Stimulated activated naive B cell treated with anti-CD40 and anti-IgM and Interleukin-4, amounts not matched to agents 10 μg/mL and 1 μg/mL and 100 μg/mL, for 72 hours (primary cell): Measurements from ENCODE around the gene ETS2.
A peak's percentile ranks its signal among the peaks of the same experiment; 100 is the strongest.

Experiments used
- ATAC-seq, 2 donors: fragments of 150-1000 bp; cut with Tn5 transposase; replicated peaks; 2 replicates each; pipeline ENCODE4 v1.10.0; 2021; ENCODE audit warnings: moderate library complexity in 1 of 2
- DNase-seq: peaks from one replicate; pipeline ENCODE4 v3.0.0; 2021
- H3K27ac Mint-ChIP-seq: one replicate; pipeline ENCODE4 v1.8.0; 2022; ENCODE audit warnings: mild to moderate bottlenecking, mixed read lengths
- H3K27me3 Mint-ChIP-seq, 2 donors: one replicate each; pipeline ENCODE4 v1.8.0; 2022; ENCODE audit warnings: mixed read lengths in 2 of 2
- H3K36me3 Mint-ChIP-seq, 2 donors: one replicate each; pipeline ENCODE4 v1.8.0; 2022; ENCODE audit warnings: mixed read lengths in 2 of 2, mild to moderate bottlenecking in 1 of 2
- H3K4me1 Mint-ChIP-seq, 2 donors: one replicate each; pipeline ENCODE4 v1.8.0; 2022; ENCODE audit warnings: mixed read lengths in 2 of 2, mild to moderate bottlenecking in 1 of 2
- H3K4me3 Mint-ChIP-seq, 2 donors: one replicate each; pipeline ENCODE4 v1.8.0; 2022; ENCODE audit warnings: mild to moderate bottlenecking in 2 of 2, mixed read lengths in 2 of 2, moderate library complexity in 1 of 2
- H3K9me3 Mint-ChIP-seq, 2 donors: one replicate each; pipeline ENCODE4 v1.8.0; 2022; ENCODE audit warnings: mixed read lengths in 2 of 2, mild to moderate bottlenecking in 1 of 2

Gene ETS2

DNA sequence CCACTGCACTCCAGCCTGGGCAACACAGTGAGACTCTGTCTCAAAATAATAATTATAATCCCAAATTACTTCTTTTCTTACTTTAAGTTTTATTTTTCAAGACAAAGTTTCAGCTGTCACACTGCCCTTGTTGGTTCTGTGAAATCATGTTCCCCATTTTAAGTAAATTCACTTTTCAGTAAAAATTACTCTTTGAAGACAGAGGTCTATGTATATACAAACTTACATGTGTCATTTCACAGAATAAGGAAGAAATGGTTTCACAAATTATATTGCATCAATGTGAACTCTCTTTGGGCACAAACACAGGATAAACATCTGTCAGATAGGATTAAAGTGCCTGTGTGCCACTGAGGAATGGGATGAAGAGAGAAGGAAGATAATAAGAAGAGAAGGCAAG, 33.1 kb upstream of the ETS2 start:
- DNase-seq = no peak
- H3K4me3 Mint-ChIP-seq = no peak overlapping the region
- peaks cover 28 to 53% of the 10 kb centered on the region in 2 donors for H3K4me1 Mint-ChIP-seq
- no peak for ATAC-seq
- H3K9me3 Mint-ChIP-seq = no peaks in the 10 kb centered on the region
- H3K36me3 Mint-ChIP-seq = no peaks in the 10 kb centered on the region
- H3K27me3 Mint-ChIP-seq = peaks cover 61 to 63% of the 10 kb centered on the region in 2 donors
- H3K27ac Mint-ChIP-seq = no peak overlapping the region

DNA sequence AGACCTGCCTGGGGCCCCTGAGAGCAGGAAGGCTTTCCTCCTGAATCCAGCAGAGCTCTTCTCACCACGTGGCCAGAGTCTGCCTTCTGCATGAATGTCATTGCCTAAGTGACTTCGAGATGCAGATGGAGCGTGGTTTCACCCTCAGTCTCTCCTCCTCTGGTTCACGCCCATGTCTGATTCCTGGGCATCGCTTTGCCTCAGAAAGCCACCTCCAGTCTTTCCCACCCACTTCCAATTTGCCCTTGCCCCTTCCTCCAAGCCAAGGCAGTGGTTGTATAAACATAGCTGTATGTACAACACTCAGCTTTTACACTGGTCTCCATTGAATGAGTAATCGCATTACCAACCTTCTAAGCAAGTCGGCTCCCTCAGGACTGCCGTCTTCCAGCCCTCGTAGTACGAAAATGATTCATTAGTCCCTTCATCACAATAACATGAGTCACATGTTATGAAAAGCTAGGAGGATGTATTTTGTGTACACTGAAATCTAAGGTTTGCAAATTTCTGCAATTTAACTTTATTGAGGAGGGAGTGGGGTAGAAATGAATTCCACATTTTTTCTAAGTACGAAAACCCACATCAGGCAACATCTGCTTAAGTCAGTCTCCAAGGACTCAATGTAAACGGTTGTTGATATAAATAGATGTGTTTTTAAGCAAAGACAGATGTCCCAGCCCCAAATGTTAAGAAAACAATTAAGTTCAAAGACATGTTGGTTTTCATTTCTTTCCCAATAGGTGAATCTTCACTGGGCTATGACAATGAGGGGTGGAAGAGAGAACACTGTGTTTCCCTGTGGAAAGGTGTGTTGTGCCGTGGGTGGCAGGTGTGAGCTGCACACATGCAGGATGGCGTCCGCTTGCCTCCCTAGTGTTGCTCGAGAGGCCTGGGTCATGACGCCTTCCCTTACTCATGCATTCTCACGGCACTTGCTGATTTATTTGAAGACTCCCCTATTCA, 32.3 kb upstream of the ETS2 start:
- Mint-ChIP-seq H3K36me3 (no peaks in the 10 kb centered on the region), H3K27ac (no peak overlapping the region), H3K27me3 (peaks cover 61 to 63% of the 10 kb centered on the region in 2 donors), H3K9me3 (peaks cover 1 to 2% of the 10 kb centered on the region in 2 donors), H3K4me1 (peaks cover 31 to 53% of the 10 kb centered on the region in 2 donors), H3K4me3 (peak overlapping the region; percentile 17 to 34)
- DNase-seq (peak; percentile 33), ATAC-seq (peak; percentile 82 to 89)

GRCh38 chr21:38774152-38774551, 31.6 kb upstream of the ETS2 start:
- peaks cover 27 to 48% of the 10 kb centered on the region in 2 donors for H3K4me1 Mint-ChIP-seq
- peak overlapping the region; percentile 25 for H3K27ac Mint-ChIP-seq
- no peak overlapping the region for H3K4me3 Mint-ChIP-seq
- no peak for DNase-seq
- peaks cover 59 to 64% of the 10 kb centered on the region in 2 donors for H3K27me3 Mint-ChIP-seq
- H3K9me3 Mint-ChIP-seq = peaks cover 5% of the 10 kb centered on the region in 2 donors
- H3K36me3 Mint-ChIP-seq = peaks cover 0 to 1% of the 10 kb centered on the region in 2 donors
- no peak for ATAC-seq

DNA sequence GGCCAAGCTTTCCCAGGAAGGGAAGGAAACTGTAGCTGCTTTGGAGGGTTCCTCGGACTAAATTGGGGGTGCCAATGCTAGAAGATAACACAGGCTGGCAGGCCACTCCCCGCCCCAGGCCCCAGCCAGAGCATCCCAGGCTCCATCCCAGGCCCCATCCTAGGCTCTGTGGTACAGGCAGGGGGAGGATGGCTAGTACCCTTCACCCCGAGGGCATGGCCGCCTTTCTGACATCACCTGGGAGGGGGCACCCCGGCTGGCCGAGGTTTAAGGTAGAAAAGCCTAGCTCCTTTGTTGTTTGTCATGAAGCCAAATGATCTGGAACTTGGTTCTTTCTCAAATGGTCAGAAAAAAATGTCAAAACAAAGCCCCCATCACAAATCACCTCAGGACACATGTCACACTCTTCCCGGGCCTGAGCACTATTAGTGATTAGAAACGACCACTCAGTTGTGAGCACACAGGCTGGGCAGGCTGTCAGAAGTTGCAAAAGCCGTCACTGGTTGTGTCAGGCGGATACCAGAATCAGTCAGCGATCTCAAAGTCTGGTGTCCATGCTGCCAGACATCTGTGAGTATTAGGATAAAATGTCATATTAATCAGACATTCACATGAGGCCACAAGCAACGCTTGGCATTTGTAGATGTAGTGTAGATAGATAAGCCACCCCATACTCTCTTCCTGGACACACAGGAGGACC, 31.0 kb upstream of the ETS2 start:
- Mint-ChIP-seq H3K9me3 (peaks cover 5% of the 10 kb centered on the region in 2 donors), H3K4me1 (peaks cover 27 to 43% of the 10 kb centered on the region in 2 donors), H3K36me3 (peaks cover 0 to 1% of the 10 kb centered on the region in 2 donors), H3K27ac (no peak overlapping the region), H3K4me3 (no peak overlapping the region), H3K27me3 (peaks cover 55 to 61% of the 10 kb centered on the region in 2 donors)
- ATAC-seq (no peak), DNase-seq (no peak)

- no peak for DNase-seq
- peaks cover 5% of the 10 kb centered on the region in 2 donors for H3K9me3 Mint-ChIP-seq
- no peak for ATAC-seq
- H3K27ac Mint-ChIP-seq = no peak overlapping the region
- H3K27me3 Mint-ChIP-seq = peaks cover 50 to 61% of the 10 kb centered on the region in 2 donors
- peaks cover 0 to 1% of the 10 kb centered on the region in 2 donors for H3K36me3 Mint-ChIP-seq
- H3K4me1 Mint-ChIP-seq = peaks cover 27 to 45% of the 10 kb centered on the region in 2 donors
- H3K4me3 Mint-ChIP-seq = no peak overlapping the region
Measured at GRCh38 chr21:38775733-38776132, 30.0 kb upstream of the ETS2 start.

DNA sequence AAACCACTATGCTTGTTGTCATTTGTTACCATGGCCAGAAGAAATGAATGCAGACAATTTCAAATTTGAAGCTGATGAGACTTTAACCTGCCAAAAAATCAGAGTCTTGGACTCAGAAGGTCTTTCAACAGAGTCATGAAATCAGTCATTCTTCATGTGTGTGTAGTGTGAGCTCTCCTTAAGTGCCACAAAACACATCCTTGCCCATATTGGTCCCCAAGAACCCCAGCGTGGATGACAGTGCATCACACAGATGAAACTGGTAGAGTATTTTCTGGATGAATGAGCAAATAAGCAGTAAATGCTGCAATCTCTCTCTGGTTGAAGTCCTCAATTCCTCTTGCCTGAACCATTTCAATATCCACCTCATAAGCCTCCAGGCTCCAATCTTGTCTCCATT, 28.7 kb upstream of the ETS2 start:
- DNase-seq = no peak
- Mint-ChIP-seq H3K27me3 (peaks cover 56 to 66% of the 10 kb centered on the region in 2 donors), H3K27ac (no peak overlapping the region), H3K36me3 (peaks cover 5 to 7% of the 10 kb centered on the region in 2 donors), H3K9me3 (peaks cover 10% of the 10 kb centered on the region in 2 donors), H3K4me3 (no peak overlapping the region), H3K4me1 (peaks cover 34 to 50% of the 10 kb centered on the region in 2 donors)
- ATAC-seq = no peak

DNA sequence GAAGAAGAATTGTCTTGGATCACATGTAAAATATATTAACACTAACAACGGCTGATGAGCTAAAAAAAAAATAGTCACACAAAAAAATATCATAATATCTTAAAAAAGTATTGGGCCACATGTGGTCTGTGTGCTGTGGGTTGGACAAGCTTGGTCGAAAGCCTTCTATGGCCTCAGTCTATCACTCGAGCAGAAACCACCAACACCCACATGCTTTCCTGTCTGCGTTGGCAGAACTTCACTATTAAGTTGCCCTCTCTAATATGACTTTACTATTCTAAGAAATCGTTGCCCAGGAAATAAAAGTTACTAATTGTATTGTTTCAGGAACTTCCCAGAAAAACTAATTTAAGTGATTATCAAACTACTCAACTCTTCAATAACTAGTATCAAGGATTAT, 28.2 kb upstream of the ETS2 start:
- Mint-ChIP-seq H3K36me3 (peaks cover 9% of the 10 kb centered on the region in 2 donors), H3K4me1 (peaks cover 34 to 49% of the 10 kb centered on the region in 2 donors), H3K9me3 (peaks cover 14 to 15% of the 10 kb centered on the region in 2 donors), H3K4me3 (no peak overlapping the region), H3K27me3 (peaks cover 58 to 67% of the 10 kb centered on the region in 2 donors), H3K27ac (no peak overlapping the region)
- DNase-seq (peak; percentile 37), ATAC-seq (peak; percentile 79 to 84)

DNA sequence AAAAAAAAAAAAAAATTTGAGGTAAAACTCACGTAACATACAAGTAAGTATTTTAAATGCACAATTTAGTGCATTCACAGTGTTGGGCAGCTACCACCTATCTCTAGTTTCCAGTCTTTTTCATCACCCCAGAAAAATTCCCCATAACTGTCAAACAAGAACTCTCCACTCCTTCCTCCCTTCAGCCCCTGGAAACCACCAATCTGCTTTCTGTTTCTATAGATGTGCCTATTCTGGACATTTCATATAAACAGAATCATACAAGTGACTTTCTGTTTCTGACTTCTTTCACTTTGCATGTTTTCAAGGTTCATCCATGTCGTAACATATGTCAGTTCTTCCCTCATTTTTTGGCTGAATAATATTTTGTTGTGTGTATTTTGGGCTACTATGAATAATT, 24.9 kb upstream of the ETS2 start:
- H3K27ac Mint-ChIP-seq = no peak overlapping the region
- peaks cover 23% of the 10 kb centered on the region in 2 donors for H3K9me3 Mint-ChIP-seq
- peaks cover 26 to 35% of the 10 kb centered on the region in 2 donors for H3K4me1 Mint-ChIP-seq
- no peak overlapping the region for H3K4me3 Mint-ChIP-seq
- peaks cover 16 to 17% of the 10 kb centered on the region in 2 donors for H3K36me3 Mint-ChIP-seq
- DNase-seq = no peak
- H3K27me3 Mint-ChIP-seq = peaks cover 47% of the 10 kb centered on the region in 2 donors
- peak; percentile 61 to 77 for ATAC-seq

DNA sequence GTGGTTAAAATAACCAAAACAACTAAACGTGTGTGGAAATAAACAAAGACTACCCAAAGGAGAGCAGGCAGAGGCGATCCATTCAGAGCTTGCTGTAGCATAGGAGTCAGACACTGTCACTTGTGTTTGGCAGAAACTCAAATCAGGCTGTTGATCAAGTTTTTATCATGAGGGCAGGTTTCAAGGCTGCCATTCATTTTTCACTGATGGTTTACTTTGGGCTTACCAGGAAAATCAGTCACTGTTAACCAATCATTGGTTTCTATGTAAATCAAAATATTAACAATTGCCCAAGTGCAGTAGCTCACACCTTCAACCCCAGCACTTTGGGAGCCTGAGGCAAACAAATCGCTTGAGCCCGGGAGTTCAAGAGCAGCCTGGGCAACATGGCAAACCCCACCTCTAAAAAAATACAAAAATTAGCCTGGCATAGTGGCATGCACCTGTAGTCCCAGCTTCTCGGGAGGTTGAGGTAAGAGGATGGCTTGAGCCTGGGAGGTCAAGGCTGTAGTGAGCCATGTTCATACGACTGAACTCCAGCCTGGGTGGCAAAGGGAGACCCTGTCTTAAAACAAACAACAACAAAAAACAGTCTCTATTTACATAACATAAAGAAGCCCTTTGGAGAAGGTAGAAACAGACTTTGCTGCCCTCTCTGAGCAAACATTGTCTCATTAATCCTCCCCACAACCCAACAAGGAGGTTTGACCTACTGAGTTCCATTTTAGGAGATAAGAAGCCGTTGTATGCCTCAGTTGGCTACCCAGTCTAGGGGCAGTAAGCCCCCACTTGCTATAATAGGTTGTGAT, 21.1 kb upstream of the ETS2 start:
- H3K27ac Mint-ChIP-seq = no peak overlapping the region
- H3K27me3 Mint-ChIP-seq = peaks cover 39% of the 10 kb centered on the region in 2 donors
- no peak for ATAC-seq
- DNase-seq = no peak
- H3K9me3 Mint-ChIP-seq = peaks cover 18 to 19% of the 10 kb centered on the region in 2 donors
- peaks cover 15 to 17% of the 10 kb centered on the region in 2 donors for H3K36me3 Mint-ChIP-seq
- no peak overlapping the region for H3K4me3 Mint-ChIP-seq
- peaks cover 12 to 14% of the 10 kb centered on the region in 2 donors for H3K4me1 Mint-ChIP-seq

- Mint-ChIP-seq H3K27ac (no peak overlapping the region), H3K36me3 (peaks cover 15 to 17% of the 10 kb centered on the region in 2 donors), H3K4me1 (peaks cover 12 to 14% of the 10 kb centered on the region in 2 donors), H3K27me3 (peaks cover 36 to 44% of the 10 kb centered on the region in 2 donors), H3K4me3 (no peak overlapping the region), H3K9me3 (peaks cover 18 to 19% of the 10 kb centered on the region in 2 donors)
- DNase-seq = no peak
- ATAC-seq = no peak
Measured at GRCh38 chr21:38785483-38785882, 20.2 kb upstream of the ETS2 start.

GRCh38 chr21:38787016-38787415, 18.7 kb upstream of the ETS2 start:
- Mint-ChIP-seq H3K4me1 (peaks cover 7 to 13% of the 10 kb centered on the region in 2 donors), H3K27me3 (peaks cover 30 to 39% of the 10 kb centered on the region in 2 donors), H3K27ac (no peak overlapping the region), H3K9me3 (peaks cover 13 to 15% of the 10 kb centered on the region in 2 donors), H3K36me3 (peaks cover 9 to 12% of the 10 kb centered on the region in 2 donors), H3K4me3 (no peak overlapping the region)
- DNase-seq (no peak), ATAC-seq (no peak)

DNA sequence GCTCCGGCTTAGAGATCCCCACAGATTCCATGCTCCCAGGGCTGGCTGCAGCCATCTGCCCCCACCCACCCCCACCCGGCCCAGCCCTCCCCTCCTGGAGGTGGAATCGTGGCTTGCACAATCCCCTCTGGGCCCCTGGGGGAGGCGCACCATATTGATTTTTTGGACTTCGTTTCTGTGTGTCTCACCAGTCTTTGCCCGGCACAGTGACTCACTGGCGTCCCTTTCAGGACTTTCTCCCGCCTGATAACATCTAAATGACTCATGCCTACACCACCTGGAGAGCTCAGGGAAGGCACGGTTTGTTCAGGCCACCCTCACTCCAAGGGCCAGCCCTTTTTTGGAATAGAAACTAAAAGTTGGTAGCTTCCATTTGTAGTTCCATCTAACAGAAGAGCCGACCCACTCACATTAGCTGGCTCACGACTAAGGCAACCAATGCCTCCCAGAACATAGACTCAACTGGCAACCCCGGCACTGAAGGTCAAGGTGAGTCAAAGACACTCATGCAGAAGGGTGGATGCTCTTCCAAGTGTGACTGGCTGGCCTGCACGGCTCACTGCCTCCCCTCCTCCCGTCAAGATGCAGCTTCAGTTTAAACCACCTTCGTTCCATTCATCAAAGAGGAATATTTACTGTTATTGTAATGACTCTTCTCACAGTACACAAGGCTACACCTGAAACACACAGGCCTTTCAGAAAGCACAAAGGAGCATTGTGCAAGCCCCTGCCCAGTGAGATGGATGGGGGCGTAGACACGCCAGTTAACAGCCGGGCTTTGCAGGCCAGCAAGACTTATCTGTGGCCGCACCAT, 18.1 kb upstream of the ETS2 start:
- peaks cover 5 to 8% of the 10 kb centered on the region in 2 donors for H3K36me3 Mint-ChIP-seq
- peaks cover 24 to 36% of the 10 kb centered on the region in 2 donors for H3K27me3 Mint-ChIP-seq
- H3K27ac Mint-ChIP-seq = peak overlapping the region; percentile 28

More for the DNA sequence above, 18.1 kb upstream of the ETS2 start:
- ATAC-seq (peak in 1 of 2 donors; percentile 53), DNase-seq (no peak)
- no peak overlapping the region for H3K4me3 Mint-ChIP-seq
- peaks cover 7 to 13% of the 10 kb centered on the region in 2 donors for H3K4me1 Mint-ChIP-seq
- peaks cover 9% of the 10 kb centered on the region in 2 donors for H3K9me3 Mint-ChIP-seq
